Measurements from ENCODE around the gene GAS1. TPM values are rescaled to one million over a fixed set of nuclear protein-coding genes. Genes with fewer than 3 reads are reported as not detected.

GAS1 gene
- total RNA-seq, 3 donors from 2014 or later: 2.2 to 57.3 (median 4.2) TPM

DNA sequence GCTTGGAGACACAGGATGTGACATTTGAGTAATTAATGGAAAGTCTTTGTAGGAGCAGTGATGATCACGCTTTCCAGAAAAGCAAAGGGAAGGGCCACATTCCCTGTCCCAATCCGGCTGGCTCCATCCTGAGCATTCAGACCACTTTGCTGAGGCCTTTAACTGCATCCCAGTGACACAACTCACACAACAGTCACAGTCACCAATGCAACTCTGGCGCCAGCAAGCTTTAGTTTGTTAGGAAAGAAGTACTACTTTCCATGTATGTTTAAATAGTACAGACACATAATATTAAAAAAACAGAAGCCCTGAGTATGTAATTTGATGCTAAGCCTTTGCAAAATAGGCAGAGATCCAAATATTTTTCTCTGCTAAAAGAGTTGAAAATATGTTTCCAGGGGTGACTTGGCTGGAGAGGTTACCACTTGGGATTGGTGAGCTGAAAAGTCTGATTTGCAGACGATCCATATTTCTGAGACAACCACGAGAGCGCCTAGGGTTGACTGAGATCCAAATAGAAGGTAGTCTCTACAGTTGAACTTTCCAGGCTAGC is 31.7 kb upstream of the GAS1 start:
- ATAC-seq (no peak), DNase-seq (no peak)
- intact Hi-C loops (cut with DNase I, micrococcal nuclease): no loop called here
- Histone ChIP-seq H3K9me3 (no peaks in the 10 kb centered on the region), H3K36me3 (ENCODE audit: low read depth) (no peaks in the 10 kb centered on the region), H3K4me1 (ENCODE audit: low read depth) (no peaks in the 10 kb centered on the region), H3K4me3 (no peak overlapping the region)
- TF ChIP-seq, protein P1, sequence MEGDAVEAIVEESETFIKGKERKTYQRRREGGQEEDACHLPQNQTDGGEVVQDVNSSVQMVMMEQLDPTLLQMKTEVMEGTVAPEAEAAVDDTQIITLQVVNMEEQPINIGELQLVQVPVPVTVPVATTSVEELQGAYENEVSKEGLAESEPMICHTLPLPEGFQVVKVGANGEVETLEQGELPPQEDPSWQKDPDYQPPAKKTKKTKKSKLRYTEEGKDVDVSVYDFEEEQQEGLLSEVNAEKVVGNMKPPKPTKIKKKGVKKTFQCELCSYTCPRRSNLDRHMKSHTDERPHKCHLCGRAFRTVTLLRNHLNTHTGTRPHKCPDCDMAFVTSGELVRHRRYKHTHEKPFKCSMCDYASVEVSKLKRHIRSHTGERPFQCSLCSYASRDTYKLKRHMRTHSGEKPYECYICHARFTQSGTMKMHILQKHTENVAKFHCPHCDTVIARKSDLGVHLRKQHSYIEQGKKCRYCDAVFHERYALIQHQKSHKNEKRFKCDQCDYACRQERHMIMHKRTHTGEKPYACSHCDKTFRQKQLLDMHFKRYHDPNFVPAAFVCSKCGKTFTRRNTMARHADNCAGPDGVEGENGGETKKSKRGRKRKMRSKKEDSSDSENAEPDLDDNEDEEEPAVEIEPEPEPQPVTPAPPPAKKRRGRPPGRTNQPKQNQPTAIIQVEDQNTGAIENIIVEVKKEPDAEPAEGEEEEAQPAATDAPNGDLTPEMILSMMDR (IDR thresholded peaks at IDR 0.05): no peak

DNA sequence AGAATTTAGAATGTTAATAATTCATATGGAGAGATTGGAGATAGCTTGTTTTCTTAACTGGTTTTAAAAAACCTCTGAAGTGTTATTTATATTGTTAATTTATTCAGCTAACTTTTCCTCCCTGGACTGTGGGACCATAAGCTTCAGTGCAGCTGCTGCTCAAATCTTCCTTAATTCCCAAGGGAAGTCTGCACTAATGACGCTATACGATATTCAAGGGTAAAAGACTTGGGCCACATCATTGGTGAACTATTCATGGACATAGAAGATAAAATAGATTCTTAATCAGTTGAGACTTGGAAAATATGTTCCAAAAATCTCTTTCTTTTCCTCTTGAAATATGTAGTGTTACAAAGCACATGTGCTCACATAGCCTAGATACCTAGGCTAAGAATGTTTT is 31.1 kb upstream of the GAS1 start:
- H3K4me3 ChIP-seq: no peak overlapping the region
- intact Hi-C loops (cut with DNase I, micrococcal nuclease): no loop called here
- no peak for ATAC-seq
- no peaks in the 10 kb centered on the region for H3K4me1 ChIP-seq (ENCODE audit: low read depth)
- no peaks in the 10 kb centered on the region for H3K36me3 ChIP-seq (ENCODE audit: low read depth)
- TF ChIP-seq, protein P1 (IDR thresholded peaks at IDR 0.05): no peak
- no peaks in the 10 kb centered on the region for H3K9me3 ChIP-seq
- no peak for DNase-seq

DNA sequence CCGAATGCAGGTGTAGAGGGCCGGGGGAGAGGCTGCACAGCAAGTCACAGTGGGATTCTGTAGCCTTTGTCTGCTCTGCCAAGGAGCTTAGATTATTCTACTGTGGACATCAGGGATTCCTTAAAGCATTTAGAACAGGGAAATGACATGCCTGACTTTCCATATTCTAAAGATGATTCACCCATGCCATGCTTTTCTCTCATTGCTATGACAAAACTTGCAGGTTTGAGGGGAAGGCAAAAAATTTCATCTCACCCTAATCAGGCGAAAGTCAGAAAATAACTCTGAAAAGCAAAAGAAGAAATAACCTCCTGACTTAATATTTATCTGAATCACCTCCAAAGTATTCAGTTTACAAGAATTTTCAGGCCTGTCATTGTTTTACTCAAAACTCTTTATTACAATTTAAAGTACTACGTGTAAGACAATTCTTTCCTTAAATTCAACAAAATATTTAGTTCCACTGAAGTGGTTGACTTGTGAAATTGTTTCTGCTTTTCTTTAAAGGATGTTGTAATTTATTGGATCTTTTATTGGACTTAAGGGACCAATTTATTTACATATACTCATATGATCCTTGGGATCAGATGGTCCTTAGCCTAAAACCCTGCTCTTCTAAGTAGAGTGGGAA is 30.0 kb upstream of the GAS1 start:
- intact Hi-C loops (cut with DNase I, micrococcal nuclease): no loop called here
- DNase-seq: no peak
- TF ChIP-seq, protein P1 (IDR thresholded peaks at IDR 0.05): no peak
- Histone ChIP-seq H3K36me3 (ENCODE audit: low read depth) (no peaks in the 10 kb centered on the region), H3K4me3 (no peak overlapping the region), H3K4me1 (ENCODE audit: low read depth) (no peaks in the 10 kb centered on the region), H3K9me3 (no peaks in the 10 kb centered on the region)
- ATAC-seq: no peak

DNA sequence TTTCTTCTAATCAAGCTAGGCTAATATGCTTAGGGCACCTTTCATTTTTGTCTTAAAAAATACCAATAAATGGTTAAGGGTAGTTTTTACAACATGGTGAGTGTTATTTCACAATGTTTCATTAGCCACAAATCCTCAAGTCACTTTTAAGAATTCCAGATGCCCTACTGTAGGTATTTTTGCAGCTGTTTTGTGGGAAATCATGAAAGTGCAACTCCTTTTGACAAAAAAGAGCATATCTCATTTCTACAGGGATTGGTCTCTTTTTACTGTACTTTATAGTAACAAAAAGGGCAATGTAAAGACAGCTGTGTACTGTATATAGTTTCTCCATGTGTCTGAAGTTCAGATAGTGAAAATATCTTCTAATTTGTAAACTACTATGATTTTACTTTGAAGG is 28.3 kb upstream of the GAS1 start:
- Histone ChIP-seq H3K4me3 (no peak overlapping the region), H3K36me3 (ENCODE audit: low read depth) (no peaks in the 10 kb centered on the region), H3K4me1 (ENCODE audit: low read depth) (no peaks in the 10 kb centered on the region), H3K9me3 (no peaks in the 10 kb centered on the region)
- DNase-seq (no peak), ATAC-seq (no peak)
- TF ChIP-seq, protein P1 (IDR thresholded peaks at IDR 0.05): no peak
- intact Hi-C loops (cut with DNase I, micrococcal nuclease): no loop called here

DNA sequence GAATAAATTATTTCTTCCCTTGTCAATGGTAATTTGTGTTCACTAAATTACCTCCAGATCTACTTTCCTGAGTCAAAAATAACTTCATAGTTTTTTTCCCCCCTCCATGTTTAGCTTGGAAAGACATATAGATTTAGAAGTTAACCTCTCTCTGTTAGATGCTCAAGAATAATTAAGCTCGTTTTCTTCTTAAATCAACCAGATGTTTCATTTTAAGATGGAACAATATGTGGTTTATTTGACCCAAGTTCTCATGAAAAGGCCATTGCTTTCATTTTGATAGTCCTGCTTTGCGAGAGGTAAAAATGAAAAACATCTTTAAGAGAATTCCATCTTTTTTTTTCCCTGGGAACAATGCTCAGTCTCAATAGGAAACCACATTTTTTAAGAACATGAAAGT is 27.7 kb upstream of the GAS1 start:
- intact Hi-C loops (cut with DNase I, micrococcal nuclease): no loop called here
- DNase-seq (no peak), ATAC-seq (no peak)
- no peaks in the 10 kb centered on the region for H3K4me1 ChIP-seq (ENCODE audit: low read depth)
- H3K9me3 ChIP-seq: no peaks in the 10 kb centered on the region
- H3K36me3 ChIP-seq (ENCODE audit: low read depth): no peaks in the 10 kb centered on the region
- H3K4me3 ChIP-seq: no peak overlapping the region
- TF ChIP-seq, protein P1 (IDR thresholded peaks at IDR 0.05): no peak

All from mucosa of descending colon (tissue), 3 donors.